ENCODE data around the gene BSPRY. TPM values are rescaled to one million over a fixed set of nuclear protein-coding genes. Genes with fewer than 3 reads are reported as not detected.
"Not testable (repeated sequence)": the region's sequence is repeated elsewhere in the genome, so short reads cannot be mapped to it uniquely, and the experiment has no call there.

BSPRY gene
- total and polyA plus RNA-seq, 2 experiments from 2014 or later: 6.1 to 12.0 TPM

DNA sequence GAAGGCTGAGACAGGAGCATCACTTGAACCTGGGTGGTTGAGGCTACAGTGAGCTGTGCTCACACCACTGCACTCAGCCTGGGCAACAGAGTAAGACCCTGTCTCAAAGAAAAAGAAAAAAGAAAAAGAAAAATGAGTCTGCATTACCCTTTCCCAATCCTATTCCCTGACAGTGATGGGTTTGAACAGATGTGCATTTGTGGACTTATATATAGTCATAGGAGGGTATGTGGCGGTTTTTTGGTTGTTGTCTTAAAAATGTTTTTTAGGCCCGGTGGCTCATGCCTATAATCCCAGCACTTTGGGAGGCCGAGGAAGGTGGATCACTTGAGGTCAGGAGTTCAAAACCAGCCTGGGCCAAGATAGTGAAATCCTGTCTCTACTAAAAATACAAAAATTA, 14.0 kb downstream of the BSPRY start:
- no peak overlapping the region for H3K4me3 ChIP-seq
- TF ChIP-seq EZH2 (IDR thresholded peaks at IDR 0.05; ENCODE audit: borderline replicate concordance) (no peak), CTCF (IDR thresholded peaks at IDR 0.05; ENCODE audit: poor library complexity) (no peak), EZH2phosphoT487 (IDR thresholded peaks at IDR 0.05; ENCODE audit: low read depth, severe bottlenecking, unreplicated experiment) (no peak)
- H3K4me2 ChIP-seq: no peak overlapping the region
- H3K79me2 ChIP-seq: no peaks in the 10 kb centered on the region
- H3K4me1 ChIP-seq (ENCODE audit: insufficient read depth): peaks cover 6% of the 10 kb centered on the region
- no peak for DNase-seq (ENCODE audit: low spot score)
- H3K27me3 ChIP-seq: no peaks in the 10 kb centered on the region
- H3K9me2 ChIP-seq (replicated peaks; ENCODE audit: insufficient read depth): no peaks in the 10 kb centered on the region
- H3K27ac ChIP-seq: no peak overlapping the region
- 90% methylated on average over 3 of the region's 3 CpGs for WGBS (ENCODE audit: low lambda C conversion rate, missing lambda C conversion rate)
- no peaks in the 10 kb centered on the region for H3K36me3 ChIP-seq (replicated peaks; ENCODE audit: insufficient read depth, low read depth)
- no peaks in the 10 kb centered on the region for H3K9me3 ChIP-seq (ENCODE audit: low read depth)
- no peaks in the 10 kb centered on the region for H4K20me1 ChIP-seq (ENCODE audit: insufficient read depth, poor library complexity, severe bottlenecking)
- H2AFZ ChIP-seq: no peak overlapping the region

- H4K20me1 ChIP-seq (ENCODE audit: insufficient read depth, poor library complexity, severe bottlenecking): no peaks in the 10 kb centered on the region
- WGBS (ENCODE audit: low lambda C conversion rate, missing lambda C conversion rate): 77% methylated on average over 1 of the region's 1 CpG
- TF ChIP-seq EZH2 (IDR thresholded peaks at IDR 0.05; ENCODE audit: borderline replicate concordance) (no peak), EZH2phosphoT487 (IDR thresholded peaks at IDR 0.05; ENCODE audit: low read depth, severe bottlenecking, unreplicated experiment) (no peak), CTCF (IDR thresholded peaks at IDR 0.05; ENCODE audit: poor library complexity) (no peak)
- H3K4me2 ChIP-seq: no peak overlapping the region
- no peak for DNase-seq (ENCODE audit: low spot score)
- H3K36me3 ChIP-seq (replicated peaks; ENCODE audit: insufficient read depth, low read depth): no peaks in the 10 kb centered on the region
- no peak overlapping the region for H3K4me3 ChIP-seq
- H3K9me3 ChIP-seq (ENCODE audit: low read depth): no peaks in the 10 kb centered on the region
- no peaks in the 10 kb centered on the region for H3K27me3 ChIP-seq
- no peaks in the 10 kb centered on the region for H3K9me2 ChIP-seq (replicated peaks; ENCODE audit: insufficient read depth)
- H3K4me1 ChIP-seq (ENCODE audit: insufficient read depth): peaks cover 6% of the 10 kb centered on the region
- H2AFZ ChIP-seq: no peak overlapping the region
- no peaks in the 10 kb centered on the region for H3K79me2 ChIP-seq
- no peak overlapping the region for H3K27ac ChIP-seq
Observed at GRCh38 chr9:113364951-113365350, 15.6 kb downstream of the BSPRY start.

- H3K27ac ChIP-seq; H3K4me2 ChIP-seq; H3K4me3 ChIP-seq; H2AFZ ChIP-seq; H4K20me1 ChIP-seq (ENCODE audit: insufficient read depth, poor library complexity, severe bottlenecking); H3K4me1 ChIP-seq (ENCODE audit: insufficient read depth); H3K79me2 ChIP-seq; H3K36me3 ChIP-seq (replicated peaks; ENCODE audit: insufficient read depth, low read depth); H3K27me3 ChIP-seq; DNase-seq (ENCODE audit: low spot score); H3K9me3 ChIP-seq (ENCODE audit: low read depth); H3K9me2 ChIP-seq (replicated peaks; ENCODE audit: insufficient read depth): not testable (repeated sequence)
- WGBS (ENCODE audit: low lambda C conversion rate, missing lambda C conversion rate): 98% methylated on average over 3 of the region's 3 CpGs
Observed at GRCh38 chr9:113365652-113366051, 16.3 kb downstream of the BSPRY start.

DNA sequence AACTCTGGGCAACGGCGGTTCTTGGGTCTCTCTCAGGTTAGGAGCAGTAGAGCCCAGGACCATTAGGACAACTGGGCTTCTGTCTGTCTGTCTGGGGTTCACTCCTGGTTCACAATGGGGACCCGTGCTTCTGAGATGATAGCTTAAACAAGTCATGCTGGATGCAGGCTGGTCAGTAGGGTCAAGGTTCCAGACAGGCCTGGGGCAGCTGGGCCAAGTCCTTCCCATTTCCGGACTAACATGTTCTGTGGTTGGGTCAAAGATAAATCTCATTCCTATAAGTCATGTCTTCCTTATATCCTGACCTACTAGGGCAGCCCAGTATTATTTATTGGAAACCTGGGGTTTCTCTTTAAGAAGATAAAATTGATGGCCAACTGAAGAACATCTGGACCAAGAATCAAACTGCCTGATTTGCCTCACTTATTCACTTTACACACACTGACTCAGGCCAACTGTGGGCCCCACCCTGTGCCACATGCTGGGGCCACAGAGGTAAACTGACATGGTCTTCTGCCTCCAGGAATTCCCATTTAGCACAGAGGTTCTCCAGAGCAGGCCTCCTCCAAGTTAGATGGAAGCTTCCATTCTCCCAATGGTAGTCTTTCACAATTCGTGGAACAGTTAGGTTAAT, 19.1 kb downstream of the BSPRY start:
- Histone ChIP-seq H4K20me1 (ENCODE audit: insufficient read depth, poor library complexity, severe bottlenecking) (peaks cover 12% of the 10 kb centered on the region), H3K36me3 (replicated peaks; ENCODE audit: insufficient read depth, low read depth) (no peaks in the 10 kb centered on the region), H3K9me2 (replicated peaks; ENCODE audit: insufficient read depth) (no peaks in the 10 kb centered on the region), H3K27me3 (no peaks in the 10 kb centered on the region), H3K9me3 (ENCODE audit: low read depth) (no peaks in the 10 kb centered on the region), H3K27ac (no peak overlapping the region), H2AFZ (no peak overlapping the region), H3K4me2 (no peak overlapping the region), H3K4me1 (ENCODE audit: insufficient read depth) (no peaks in the 10 kb centered on the region), H3K4me3 (no peak overlapping the region), H3K79me2 (no peaks in the 10 kb centered on the region)
- DNase-seq (ENCODE audit: low spot score): no peak
- no peak for TF ChIP-seq EZH2 (IDR thresholded peaks at IDR 0.05; ENCODE audit: borderline replicate concordance)
- WGBS (ENCODE audit: low lambda C conversion rate, missing lambda C conversion rate): 95% methylated on average over 5 of the region's 5 CpGs
